IMR-90 (cell line): Measurements from ENCODE around the gene TFDP2.

ENCODE experiments used
- BHLHE40 ChIP-seq: fragments of 150-350 bp; IDR thresholded peaks from 2 replicates; pipeline ENCODE4 v1.6.1; 2016; ENCODE audit warnings: mild to moderate bottlenecking, low read depth, low read length
- MAZ ChIP-seq: IDR thresholded peaks from 2 replicates; pipeline ENCODE4 v1.6.1; 2012; ENCODE audit warnings: low read depth, mild to moderate bottlenecking, low read length, improper control_type of control experiment, moderate library complexity, borderline replicate concordance
- POLR2A ChIP-seq: IDR thresholded peaks from 2 replicates; pipeline ENCODE4 v1.6.1; 2012; ENCODE audit warnings: mild to moderate bottlenecking, low read depth, low read length
- RAD21 ChIP-seq: IDR thresholded peaks from 2 replicates; pipeline ENCODE4 v1.6.1; 2012; ENCODE audit warnings: low read length, improper control_type of control experiment
- RCOR1 ChIP-seq: IDR thresholded peaks from 2 replicates; pipeline ENCODE4 v1.6.1; 2012; ENCODE audit warnings: mild to moderate bottlenecking, low read length, improper control_type of control experiment; ENCODE audit not compliant: insufficient replicate concordance
- RFX5 ChIP-seq: IDR thresholded peaks from 2 replicates; pipeline ENCODE4 v1.8.0; 2012; ENCODE audit warnings: low read depth, mild to moderate bottlenecking, low read length, moderate library complexity
- TF ChIP-seq, protein P1 (sequence below): fragments of 150-350 bp; IDR thresholded peaks from 2 replicates; pipeline ENCODE4 v1.6.1; 2017; ENCODE audit warnings: mild to moderate bottlenecking, antibody characterized with exemption, low read length, low read depth
- TF ChIP-seq, protein P2 (sequence below): conservative IDR thresholded peaks from 2 replicates; pipeline ENCODE4 v1.5.1; 2012; ENCODE audit warnings: mild to moderate bottlenecking, low read depth, low read length, improper control_type of control experiment

DNA sequence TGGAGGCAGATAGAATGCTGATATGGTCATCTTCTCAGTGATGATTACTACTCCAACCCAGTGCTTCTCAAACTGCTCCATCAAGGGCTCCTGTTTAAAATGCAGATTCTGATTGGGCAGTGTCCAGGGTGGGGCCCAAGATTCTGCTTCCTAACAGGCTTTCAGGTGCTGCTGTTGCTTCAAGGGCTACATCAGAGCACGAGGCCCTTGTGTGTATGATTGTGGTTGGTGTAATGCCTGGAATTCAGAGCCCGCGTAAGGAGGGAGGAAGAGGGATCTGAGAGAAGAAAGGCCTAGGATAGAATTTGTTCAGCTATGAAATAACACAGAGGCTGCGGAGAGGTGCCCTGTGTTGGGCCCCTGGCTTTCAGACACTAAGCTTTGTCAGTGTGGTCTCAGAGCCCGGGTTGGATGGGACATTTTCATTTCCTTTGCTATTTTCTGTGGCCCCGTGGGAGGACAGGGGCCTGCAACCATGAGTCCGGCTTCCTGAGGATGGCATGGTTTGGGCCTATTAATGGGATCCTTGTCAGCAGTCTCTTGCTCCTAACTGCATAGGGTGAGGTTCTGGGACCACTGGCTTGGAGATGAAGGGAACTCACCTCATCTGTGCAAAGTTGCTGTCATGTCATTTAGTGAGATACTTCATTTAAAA is 219.9 kb downstream of the TFDP2 start:
- TF ChIP-seq, protein P1, sequence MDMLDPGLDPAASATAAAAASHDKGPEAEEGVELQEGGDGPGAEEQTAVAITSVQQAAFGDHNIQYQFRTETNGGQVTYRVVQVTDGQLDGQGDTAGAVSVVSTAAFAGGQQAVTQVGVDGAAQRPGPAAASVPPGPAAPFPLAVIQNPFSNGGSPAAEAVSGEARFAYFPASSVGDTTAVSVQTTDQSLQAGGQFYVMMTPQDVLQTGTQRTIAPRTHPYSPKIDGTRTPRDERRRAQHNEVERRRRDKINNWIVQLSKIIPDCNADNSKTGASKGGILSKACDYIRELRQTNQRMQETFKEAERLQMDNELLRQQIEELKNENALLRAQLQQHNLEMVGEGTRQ: no peak
- TF ChIP-seq, protein P2, sequence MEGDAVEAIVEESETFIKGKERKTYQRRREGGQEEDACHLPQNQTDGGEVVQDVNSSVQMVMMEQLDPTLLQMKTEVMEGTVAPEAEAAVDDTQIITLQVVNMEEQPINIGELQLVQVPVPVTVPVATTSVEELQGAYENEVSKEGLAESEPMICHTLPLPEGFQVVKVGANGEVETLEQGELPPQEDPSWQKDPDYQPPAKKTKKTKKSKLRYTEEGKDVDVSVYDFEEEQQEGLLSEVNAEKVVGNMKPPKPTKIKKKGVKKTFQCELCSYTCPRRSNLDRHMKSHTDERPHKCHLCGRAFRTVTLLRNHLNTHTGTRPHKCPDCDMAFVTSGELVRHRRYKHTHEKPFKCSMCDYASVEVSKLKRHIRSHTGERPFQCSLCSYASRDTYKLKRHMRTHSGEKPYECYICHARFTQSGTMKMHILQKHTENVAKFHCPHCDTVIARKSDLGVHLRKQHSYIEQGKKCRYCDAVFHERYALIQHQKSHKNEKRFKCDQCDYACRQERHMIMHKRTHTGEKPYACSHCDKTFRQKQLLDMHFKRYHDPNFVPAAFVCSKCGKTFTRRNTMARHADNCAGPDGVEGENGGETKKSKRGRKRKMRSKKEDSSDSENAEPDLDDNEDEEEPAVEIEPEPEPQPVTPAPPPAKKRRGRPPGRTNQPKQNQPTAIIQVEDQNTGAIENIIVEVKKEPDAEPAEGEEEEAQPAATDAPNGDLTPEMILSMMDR: no peak
- TF ChIP-seq POLR2A: no peak
- TF ChIP-seq RFX5: no peak
- no peak for TF ChIP-seq MAZ
- no peak for TF ChIP-seq RAD21
- no peak for TF ChIP-seq RCOR1
- TF ChIP-seq BHLHE40: no peak
